Pulmonary artery endothelial cell (primary cell): Measurements from ENCODE around the gene AFF3. TPM values are rescaled to one million over a fixed set of nuclear protein-coding genes. Genes with fewer than 3 reads are reported as not detected.
"Not testable (repeated sequence)": the region's sequence is repeated elsewhere in the genome, so short reads cannot be mapped to it uniquely, and the experiment has no call there.

Experiments used
- DNase-seq: peaks from one replicate; pipeline ENCODE4 v3.0.0-alpha.2; 2011; ENCODE audit warnings: low read depth, low spot score
- total RNA-seq: library from RNA; depleted of rRNA; stranded (reverse); fragments of >200 nt; gene quantifications from 2 replicates; pipeline ENCODE4 v1.2.3, GENCODE V29; 2014

AFF3 gene
- total RNA-seq, 1 donor from 2014 or later: not detected

DNA sequence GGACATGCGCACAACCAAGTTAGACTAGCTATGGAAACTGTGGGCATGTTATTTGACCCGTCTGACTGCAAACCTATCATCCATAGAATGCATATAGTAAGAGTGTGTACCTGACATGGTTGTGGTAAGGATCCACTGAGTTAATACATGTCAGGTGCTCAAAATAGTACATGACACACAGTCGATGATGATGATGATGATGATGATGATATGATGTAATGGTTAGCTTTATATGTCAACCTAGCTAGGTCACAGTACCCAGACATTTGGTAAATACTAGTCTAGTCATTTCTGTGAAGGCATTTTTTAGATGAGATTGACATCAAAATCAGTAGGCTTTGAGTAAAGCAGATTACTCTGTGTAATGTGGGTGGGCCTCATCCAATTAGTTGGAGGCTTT lies 204.1 kb downstream of the AFF3 start:
- no peak for DNase-seq

DNA sequence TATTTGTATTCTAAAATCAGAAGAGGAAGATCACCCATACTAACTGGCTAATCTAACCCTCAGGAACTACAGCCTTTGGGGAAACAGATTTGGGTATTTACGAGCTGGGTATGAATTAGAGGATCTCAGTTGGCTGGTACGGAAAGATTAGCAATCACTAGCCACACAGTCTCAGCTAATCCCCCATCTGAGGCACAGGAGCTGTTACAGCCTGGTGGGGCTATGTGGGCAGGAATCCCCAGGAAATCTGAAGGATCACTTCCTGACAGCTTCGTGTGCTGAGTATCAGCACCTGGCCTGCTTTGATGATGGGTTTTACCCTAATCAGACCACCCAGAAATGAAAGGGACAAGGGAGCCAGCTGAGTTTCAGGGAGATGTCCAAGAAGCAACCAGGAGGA lies 206.3 kb downstream of the AFF3 start:
- no peak for DNase-seq

DNA sequence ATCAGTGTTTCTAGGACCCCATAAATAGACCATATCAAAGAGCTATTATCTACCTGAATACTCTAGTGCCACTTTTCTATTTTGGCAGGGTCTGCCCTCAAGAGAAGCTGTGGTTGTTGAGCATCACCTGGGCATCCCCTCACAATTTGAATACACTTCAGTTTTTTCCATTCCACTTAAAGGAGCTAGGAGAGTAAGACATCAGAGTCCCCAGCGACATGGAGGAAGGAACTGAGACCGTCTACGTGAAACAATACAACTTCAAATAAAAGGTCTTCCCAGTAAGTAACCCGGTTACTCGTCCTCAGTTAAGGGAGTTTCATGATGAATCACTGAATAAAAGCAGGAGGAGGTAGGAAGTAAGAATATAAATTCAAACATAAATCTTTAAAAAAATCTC lies 206.7 kb downstream of the AFF3 start:
- no peak for DNase-seq

DNA sequence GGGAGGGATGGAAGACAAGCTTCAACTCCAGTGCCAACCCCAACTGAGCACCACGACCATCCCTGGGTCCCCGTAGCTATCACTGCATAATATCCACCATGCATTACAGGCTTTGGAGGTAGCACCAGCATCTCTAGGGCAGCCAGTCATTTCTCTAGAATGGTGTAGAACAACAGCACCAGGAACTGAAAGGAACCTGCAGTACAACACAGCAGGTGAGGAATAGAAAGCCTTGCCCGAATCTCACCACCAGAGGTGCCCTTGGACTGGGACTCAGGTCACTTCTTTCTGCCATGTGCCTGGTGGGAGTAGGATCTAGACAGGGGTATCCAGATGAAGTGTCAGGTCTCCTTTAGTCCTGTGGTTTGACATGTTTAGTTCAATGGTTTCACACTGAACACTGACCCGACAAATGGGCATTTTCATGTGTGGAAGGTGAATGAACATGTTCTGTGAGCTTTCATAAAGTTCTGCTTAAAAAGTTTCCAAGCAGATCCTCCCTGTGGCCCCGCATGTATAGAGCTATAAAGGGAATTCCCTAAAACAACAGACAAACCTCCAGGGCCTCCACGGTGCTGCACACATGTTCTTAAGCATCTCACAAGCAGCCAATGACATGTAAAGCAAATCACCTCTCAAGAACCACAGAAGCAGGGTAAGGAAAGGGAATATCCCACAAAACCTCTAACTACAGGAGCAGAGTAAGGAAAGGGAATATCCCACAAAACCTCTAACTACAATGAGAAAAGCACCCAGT lies 208.3 kb downstream of the AFF3 start:
- no peak for DNase-seq

DNA sequence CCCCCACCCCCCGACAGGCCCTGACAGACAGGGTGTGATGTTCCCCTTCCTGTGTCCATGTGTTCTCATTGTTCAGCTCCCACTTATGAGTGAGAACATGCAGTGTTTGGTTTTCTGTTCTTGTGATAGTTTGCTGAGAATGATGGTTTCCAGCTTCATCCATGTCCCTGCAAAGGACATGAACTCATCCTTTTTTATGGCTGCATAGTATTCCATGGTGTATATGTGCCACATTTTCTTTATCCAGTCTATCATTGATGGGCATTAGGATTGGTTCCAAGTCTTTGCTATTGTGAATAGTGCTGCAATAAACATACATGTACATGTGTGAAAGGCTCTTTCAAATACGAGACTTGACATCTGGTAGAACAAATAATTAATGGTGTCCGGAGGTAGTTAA lies 208.9 kb downstream of the AFF3 start:
- not testable (repeated sequence) for DNase-seq

DNA sequence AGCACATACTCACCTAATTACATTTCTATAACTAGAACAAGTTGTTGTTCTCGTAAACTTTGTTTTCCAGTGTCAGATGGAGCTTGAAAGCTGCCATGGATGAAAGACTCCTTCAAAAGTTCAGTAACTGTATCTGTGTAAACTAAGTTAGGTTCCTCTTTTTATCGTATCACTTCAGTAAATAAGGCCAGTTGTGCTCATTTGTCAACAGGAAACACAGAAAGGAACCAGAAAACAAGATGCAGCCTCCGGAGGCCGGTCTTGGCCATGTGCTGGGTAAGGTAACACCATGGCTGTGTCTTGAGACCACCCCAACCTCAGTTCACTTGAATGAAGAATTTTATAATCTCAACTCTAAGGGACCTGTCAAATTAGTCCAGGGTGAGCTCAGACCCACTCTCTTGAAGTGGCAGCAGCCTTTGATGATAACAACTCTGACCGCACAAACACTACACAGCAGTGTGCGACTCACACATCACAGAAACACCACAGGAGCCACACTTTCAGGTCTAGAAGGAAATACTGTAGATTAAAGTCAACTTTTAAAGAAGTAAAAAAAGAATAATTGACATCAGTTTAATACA lies 213.8 kb downstream of the AFF3 start:
- no peak for DNase-seq

DNA sequence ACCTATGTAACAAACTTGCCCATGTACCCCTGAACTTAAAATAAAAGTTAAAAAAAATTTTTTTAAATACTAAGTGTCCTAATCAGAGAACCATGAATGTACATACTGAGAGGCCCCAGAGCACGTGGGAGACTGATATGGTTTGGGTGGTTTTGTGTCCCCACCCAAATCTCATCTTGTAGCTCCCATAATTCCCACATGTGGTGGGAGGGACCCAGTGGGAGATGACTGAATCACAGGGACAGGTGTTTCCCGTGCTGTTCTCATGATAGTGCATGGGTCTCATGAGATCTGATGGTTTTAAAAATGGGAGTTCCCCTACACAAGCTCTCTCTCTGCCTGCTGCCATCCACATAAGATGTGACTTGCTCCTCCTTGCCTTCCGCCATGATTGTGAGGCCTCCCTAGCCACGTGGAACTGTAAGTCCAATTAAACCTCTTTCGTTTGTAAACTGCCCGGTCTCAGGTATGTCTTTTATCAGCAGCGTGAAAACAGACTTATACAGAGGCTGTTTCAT lies 214.6 kb downstream of the AFF3 start:
- not testable (repeated sequence) for DNase-seq

DNA sequence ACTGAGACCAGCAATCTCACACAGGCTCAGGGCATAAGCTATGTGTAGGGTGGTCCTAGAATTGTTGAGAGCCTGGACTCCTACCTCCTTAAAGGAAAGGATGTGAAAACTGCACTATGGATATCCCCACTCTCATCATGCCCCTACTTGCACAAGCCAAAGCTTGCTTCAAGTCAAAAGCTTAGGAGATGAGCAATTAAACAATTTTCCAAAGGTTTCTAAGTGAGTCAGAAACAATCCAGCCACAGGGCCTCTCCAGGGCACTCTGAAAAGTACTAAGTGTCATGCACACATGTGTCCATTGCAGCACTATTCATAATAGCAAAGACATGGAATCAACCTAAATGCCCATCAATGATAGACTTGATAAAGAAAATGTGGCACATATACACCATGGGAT lies 215.4 kb downstream of the AFF3 start:
- DNase-seq: no peak

DNA sequence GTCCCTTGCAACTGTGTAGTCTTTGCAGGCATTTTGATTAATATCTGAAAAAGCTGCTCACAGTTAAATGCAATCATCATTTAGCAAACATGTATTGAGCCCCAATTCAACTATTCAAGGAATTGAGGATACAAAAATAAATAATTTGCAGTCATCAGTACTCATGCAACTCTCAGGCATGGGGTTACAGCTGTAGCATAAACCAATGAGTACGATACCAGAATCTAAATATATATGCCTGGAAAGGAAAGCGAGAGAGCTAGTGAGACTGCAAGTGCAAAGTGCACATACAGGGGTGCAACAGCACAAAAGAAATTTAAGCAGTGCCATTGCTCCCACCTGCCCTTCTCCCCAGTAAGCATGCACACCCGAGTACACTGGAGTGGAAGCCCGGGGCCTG lies 216.4 kb downstream of the AFF3 start:
- DNase-seq: no peak

DNA sequence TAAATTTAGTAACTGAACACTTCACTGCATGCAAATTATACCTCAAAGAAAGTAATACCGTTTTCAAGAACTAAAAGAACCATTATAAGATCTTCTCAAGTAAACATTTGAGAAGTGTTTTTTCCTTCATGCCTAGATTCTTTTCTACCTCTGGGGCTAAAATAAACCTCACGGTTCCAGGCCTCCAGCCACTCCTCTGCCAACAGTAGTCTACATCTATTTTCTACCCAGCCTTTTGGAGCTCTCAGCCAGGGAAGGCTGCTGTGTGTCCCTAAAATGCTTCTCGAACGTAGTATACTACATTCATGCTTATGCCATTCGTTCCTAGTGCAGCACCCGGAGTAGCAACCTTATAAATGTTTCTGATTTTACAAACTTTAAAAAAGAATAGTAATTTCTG lies 219.7 kb downstream of the AFF3 start:
- DNase-seq: no peak

DNA sequence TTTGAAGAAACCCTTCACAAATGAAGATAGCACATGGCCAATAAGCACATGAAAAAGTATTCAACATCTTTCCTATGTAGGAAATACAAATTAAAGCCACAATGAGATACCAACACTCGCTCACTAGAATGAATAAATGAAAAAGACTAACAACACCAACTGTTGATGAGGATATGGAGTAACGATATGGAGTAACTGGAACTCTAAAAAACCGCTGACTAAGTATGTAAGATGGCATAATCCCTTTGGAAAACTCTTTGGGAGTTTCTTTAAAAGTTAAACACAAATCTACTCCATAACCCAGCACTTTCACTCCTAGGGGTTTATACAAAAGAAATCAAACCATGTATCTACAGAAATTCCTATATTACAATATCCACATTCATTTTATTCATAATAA lies 220.5 kb downstream of the AFF3 start:
- no peak for DNase-seq

DNA sequence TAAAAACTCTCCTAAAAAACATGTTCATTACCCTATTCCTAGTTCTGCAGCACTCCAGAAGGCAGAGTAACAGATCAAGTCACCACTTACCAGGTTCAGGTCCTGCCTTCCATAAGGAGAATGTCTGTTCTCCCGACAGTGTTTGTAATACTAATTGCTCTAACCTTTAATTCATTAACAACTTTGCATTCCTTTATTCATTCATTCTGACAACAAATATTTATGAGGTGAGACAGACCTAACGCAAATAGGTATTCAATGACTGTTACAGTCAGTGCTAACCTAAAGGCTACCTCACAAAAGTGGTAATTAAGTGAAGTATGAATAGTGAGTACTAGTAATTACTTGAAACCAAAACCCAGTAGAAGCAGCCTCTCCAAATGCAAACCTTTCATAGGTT lies 224.0 kb downstream of the AFF3 start:
- DNase-seq: no peak

DNA sequence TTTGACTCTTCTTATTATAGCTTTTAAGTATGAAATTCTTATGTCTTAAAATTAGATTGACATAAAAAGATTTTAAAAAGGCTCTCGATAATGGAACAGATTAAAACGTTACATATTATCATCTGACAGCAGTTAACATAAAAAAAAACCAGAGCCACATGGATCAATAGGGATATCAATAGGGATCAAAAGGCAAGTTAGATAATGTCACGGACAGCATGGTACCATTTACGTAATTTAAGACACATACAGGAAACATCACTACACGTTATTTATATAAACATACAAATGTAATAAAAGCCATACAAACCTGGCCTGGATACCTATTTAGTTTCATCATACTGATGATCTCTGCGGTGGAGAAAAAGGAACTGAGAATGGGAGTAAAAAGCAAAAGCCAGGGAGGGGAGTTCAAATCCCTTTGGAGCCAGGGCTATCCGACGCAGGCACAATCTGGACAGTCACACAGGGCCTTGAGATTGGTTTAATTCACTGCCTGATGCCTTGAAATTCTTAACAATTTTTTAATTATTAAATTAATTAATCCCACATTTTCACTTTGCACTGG lies 227.2 kb downstream of the AFF3 start:
- no peak for DNase-seq

DNA sequence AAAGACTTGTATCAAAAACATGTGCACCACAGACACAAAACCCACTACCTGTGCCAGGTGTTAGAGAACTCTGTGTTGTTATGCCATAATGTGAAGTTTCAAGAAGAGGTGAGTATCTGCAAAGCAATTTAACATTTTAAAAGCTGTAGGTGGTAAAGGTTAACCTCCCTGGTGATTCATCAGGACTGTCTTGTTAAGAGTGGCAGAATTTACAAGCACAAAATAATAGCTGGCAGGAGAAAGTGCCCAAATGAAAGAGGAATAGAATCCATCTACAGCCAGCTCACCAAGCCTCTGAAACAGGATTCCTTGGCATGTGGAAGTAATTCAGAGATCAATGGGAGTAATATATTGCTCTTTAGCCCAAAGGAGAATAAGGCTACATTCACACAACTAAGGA lies 230.7 kb downstream of the AFF3 start:
- DNase-seq: no peak

DNA sequence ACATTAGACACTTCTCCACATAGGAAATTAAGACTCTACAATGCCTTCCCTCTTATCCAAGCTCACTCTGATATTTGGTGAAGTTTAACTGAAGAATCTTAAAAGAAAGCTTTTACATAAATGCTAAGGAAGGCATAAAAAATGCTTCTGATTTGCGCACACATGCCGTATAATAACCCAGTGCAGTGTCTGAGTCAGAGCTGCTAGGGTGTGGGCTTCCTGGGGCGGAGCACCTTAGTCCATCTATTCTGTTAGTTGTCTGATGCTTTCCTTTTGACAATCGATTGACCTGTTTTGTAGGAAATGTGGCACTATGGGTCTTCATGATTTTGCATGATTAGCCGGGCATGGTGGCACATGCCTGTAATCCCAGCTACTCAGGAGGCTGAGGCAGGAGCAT lies 231.5 kb downstream of the AFF3 start:
- DNase-seq: no peak

DNA sequence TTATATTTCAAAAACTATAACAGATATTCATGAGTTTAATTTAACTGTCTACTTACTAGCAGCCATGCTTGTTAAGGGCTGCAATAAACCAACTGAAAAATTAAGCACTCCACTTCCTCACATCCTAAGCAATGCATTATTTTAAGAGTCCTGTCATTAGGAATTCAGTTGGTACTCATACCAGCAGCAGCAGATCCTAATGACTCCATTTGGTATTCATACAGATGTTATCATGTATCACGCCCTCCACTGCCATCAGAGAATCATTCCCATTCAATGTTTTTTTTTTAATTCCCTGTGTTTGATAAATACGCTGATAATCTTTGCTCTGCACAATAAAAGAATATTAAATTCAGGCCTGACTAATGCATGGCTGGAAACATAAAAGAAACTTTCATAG lies 236.8 kb downstream of the AFF3 start:
- DNase-seq: no peak

DNA sequence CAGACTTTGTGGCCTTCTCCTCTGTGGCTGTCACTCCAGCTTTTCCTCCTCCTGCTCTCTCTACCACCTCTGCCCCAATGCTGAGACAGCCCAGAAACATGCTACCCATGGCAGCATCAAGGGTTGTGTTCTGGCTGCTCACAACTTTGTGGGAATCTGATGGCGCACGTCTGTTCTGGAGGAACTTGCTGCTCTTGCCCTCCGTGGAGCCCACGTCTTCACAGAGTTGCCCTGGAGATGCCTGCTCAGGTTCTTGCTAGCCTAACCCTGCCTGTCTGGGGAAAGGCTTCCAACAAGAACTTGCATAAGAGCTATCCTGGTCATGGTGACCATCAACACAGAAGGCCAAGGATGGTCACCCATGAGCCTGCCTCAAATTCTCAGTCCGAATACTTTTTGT lies 237.4 kb downstream of the AFF3 start:
- no peak for DNase-seq

DNA sequence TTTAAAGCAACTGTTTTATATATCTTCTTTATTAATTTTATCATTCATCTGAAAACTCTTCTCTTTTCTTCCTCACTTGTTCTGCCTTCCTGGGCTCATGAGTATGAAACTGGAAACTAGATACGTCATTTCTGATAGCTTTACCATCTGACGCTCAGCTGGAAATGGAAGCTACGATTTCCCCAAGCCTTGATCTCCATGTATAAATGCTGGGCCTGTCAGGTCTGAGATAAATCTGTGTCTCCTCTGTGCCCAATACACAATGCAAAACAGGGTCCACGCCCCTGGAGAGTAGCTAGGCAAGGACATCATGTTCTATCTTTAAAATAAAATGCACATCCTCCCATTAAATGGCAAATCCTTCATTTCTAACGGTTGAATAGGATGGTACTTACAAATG lies 238.4 kb downstream of the AFF3 start:
- no peak for DNase-seq

DNA sequence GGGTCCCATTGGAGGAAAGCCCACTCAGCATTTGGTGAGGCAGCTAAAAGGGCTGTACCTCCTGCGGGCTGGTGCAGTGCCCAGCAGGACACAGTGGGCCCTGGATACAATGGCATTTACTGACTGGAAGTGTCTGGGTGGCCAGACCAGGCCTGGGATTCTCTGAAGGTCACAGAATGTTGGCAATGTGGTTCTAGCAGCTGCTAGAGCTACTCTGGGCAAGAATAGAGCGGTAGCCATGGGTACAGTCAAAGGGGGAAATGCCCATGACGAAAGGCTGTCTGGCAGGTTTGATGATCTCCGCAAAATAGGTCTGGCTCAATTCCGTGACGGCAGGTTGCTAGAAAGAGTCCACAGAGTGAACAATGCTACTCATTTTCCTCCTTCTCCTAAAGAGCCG lies 241.8 kb downstream of the AFF3 start:
- no peak for DNase-seq

DNA sequence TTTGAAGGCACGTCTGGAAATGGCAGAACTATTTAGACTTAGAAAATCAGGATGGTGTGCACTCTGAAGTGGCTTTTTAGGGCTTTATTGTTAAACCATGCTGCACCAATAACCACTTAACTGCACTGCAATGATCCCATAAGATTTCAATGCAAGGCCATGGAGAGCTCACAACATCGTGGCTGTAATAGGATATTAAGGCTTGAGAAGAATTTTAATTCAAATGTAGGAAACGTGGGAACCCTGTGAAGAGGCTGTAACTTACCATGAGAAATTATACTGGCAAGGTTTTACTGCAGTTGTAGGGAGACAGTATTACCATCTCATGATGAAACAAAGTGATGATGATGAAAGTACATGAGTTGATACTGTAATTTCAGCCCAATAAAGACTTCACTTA lies 242.5 kb downstream of the AFF3 start:
- no peak for DNase-seq

DNA sequence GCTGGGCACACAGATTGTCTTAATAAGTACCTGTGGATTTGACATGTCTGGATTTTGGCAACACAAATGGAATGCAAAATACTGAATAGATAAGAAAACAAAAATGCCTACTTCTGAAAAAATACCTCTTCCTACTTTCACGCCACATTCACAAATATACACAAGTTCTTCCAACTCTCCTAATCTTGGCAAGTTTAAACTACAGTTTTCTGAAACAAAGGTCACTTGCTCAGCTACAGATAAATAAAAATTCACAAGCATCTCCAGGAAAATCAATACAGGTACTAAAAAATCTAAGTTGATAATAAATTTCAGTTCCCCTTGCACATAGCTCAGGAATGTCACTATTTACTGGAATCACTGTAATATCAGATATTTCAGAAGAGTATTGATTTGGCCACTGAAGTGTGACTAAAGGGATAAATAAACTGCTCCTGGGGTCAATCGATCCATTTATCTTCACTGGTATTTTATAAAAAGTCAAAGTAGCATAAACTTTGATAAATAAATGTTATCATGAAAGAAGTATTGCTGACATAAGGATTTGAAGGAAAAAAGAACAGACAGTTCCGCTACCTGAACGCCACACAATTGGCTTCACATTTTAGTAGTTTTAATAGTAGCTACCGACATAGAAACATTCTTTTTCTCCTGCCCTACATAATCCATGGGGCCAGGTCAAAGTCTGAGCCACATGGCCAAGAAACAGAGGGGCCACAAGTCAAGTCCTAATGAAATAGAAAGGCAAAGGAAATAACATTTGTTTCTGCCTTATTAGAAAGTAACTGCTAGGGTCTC lies 243.1 kb downstream of the AFF3 start:
- DNase-seq: no peak
